GM23248 (cell line): ENCODE data around the gene DACH1. TPM values are rescaled to one million over a fixed set of nuclear protein-coding genes. Genes with fewer than 3 reads are reported as not detected.

Experiments used
- DNase-seq: peaks from one replicate; pipeline ENCODE4 v3.0.0-alpha.2; 2015
- H2AFZ ChIP-seq: fragments of 200-600 bp; sonication (generic); 2 replicates; pipeline ENCODE4 v1.6.1; 2016; ENCODE audit warnings: antibody characterized with exemption
- H3F3A ChIP-seq: fragments of 200-600 bp; sonication (generic); 2 replicates; pipeline ENCODE4 v1.6.1; 2016; ENCODE audit warnings: mild to moderate bottlenecking, antibody characterized with exemption, mixed run types; ENCODE audit not compliant: insufficient read depth
- H3K27ac ChIP-seq: fragments of 200-600 bp; sonication (generic); 2 replicates; pipeline ENCODE4 v1.5.1; 2016; ENCODE audit warnings: mild to moderate bottlenecking
- H3K27me3 ChIP-seq: fragments of 200-600 bp; sonication (generic); replicated peaks from 2 replicates; pipeline ENCODE4 v1.6.1; 2016; ENCODE audit warnings: mild to moderate bottlenecking; ENCODE audit not compliant: insufficient read depth
- H3K36me3 ChIP-seq: fragments of 200-600 bp; sonication (generic); 2 replicates; pipeline ENCODE4 v1.6.1; 2016; ENCODE audit warnings: low read depth, mild to moderate bottlenecking
- H3K4me1 ChIP-seq: fragments of 200-600 bp; sonication (generic); 2 replicates; pipeline ENCODE4 v1.6.1; 2016; ENCODE audit warnings: mild to moderate bottlenecking; ENCODE audit not compliant: insufficient read depth
- H3K4me2 ChIP-seq: fragments of 200-600 bp; sonication (generic); one replicate; pipeline ENCODE4 v1.6.1; 2016; ENCODE audit warnings: mild to moderate bottlenecking; ENCODE audit not compliant: unreplicated experiment
- H3K4me3 ChIP-seq: fragments of 200-600 bp; sonication (generic); 2 replicates; pipeline ENCODE4 v1.5.1; 2016; ENCODE audit warnings: mild to moderate bottlenecking
- H3K79me2 ChIP-seq: fragments of 200-600 bp; sonication (generic); 2 replicates; pipeline ENCODE4 v1.6.1; 2016; ENCODE audit warnings: mild to moderate bottlenecking; ENCODE audit not compliant: insufficient read depth
- H3K9ac ChIP-seq: fragments of 200-600 bp; sonication (generic); 2 replicates; pipeline ENCODE4 v1.6.1; 2016; ENCODE audit warnings: mild to moderate bottlenecking
- H3K9me2 ChIP-seq: fragments of 200-600 bp; sonication (generic); 2 replicates; pipeline ENCODE4 v1.6.1; 2016; ENCODE audit warnings: mixed run types, mild to moderate bottlenecking, moderate library complexity; ENCODE audit not compliant: insufficient read depth
- H3K9me3 ChIP-seq: fragments of 200-600 bp; sonication (generic); one replicate; pipeline ENCODE4 v1.6.1; 2017; ENCODE audit warnings: low read depth
- H4K20me1 ChIP-seq: fragments of 200-600 bp; sonication (generic); 2 replicates; pipeline ENCODE4 v1.6.0; 2016; ENCODE audit not compliant: insufficient read depth
- EZH2 ChIP-seq: fragments of 200-600 bp; sonication (generic); IDR thresholded peaks from 2 replicates; pipeline ENCODE4 v1.6.1; 2018; ENCODE audit warnings: antibody characterized with exemption, mild to moderate bottlenecking; ENCODE audit not compliant: insufficient read depth, poor library complexity, severe bottlenecking
- EZH2phosphoT487 ChIP-seq: fragments of 200-600 bp; sonication (generic); IDR thresholded peaks from 2 replicates; pipeline ENCODE4 v1.6.1; 2018; ENCODE audit warnings: antibody characterized with exemption, moderate library complexity, mild to moderate bottlenecking, low read depth; ENCODE audit not compliant: insufficient read depth
- WGBS, 2 experiments: methylation state at CpG; one replicate each; pipeline ENCODE4 v1.1.6; 2015 to 2017; ENCODE audit warnings: low lambda C conversion rate in 2 of 2, low coverage in 1 of 2; ENCODE audit errors: missing lambda C conversion rate in 2 of 2; 5-methylcytosine and 5-hydroxymethylcytosine counted together
- in situ Hi-C: fragments of 300-500 bp; cut with MboI; formaldehyde crosslinking; loops from 2 replicates; pipeline ENCODE4 v1.15.0; 2020
- polyA plus RNA-seq: library from polyadenylated mRNA; unstranded; fragments of >200 nt; fragmentation: Nextera tagmentation; extraction: Ambion mirVana; gene quantifications from 2 replicates; pipeline ENCODE4 v1.2.1, GENCODE V29; 2016
- total RNA-seq: library from RNA; depleted of rRNA; stranded (reverse); fragments of >200 nt; shearing (Covaris generic); gene quantifications from 2 replicates; pipeline ENCODE4 v1.2.3, GENCODE V29; 2014

Gene DACH1
- total and polyA plus RNA-seq, 2 experiments from 2014 or later: not detected

- H3K27ac ChIP-seq: no peak overlapping the region
Measured at GRCh38 chr13:71860547-71861138, 6.4 kb downstream of the DACH1 start.

GRCh38 chr13:71858647-71859046 is 8.4 kb downstream of the DACH1 start:
- H4K20me1 ChIP-seq: no peaks in the 10 kb centered on the region
- no peaks in the 10 kb centered on the region for H3K9me3 ChIP-seq
- H3K79me2 ChIP-seq: no peaks in the 10 kb centered on the region
- no peak overlapping the region for H2AFZ ChIP-seq
- in situ Hi-C loops: no loop called here
- no peak overlapping the region for H3K9ac ChIP-seq
- H3K27ac ChIP-seq: no peak overlapping the region
- 42 to 45% methylated on average over 1 of the region's 1 CpG for WGBS, 2 experiments
- no peaks in the 10 kb centered on the region for H3K4me1 ChIP-seq
- H3K4me2 ChIP-seq: no peak overlapping the region
- H3K9me2 ChIP-seq: no peaks in the 10 kb centered on the region
- H3K4me3 ChIP-seq: no peak overlapping the region
- TF ChIP-seq EZH2phosphoT487 (no peak), EZH2 (no peak)
- DNase-seq: no peak
- H3K36me3 ChIP-seq: no peaks in the 10 kb centered on the region
- no peaks in the 10 kb centered on the region for H3F3A ChIP-seq
- H3K27me3 ChIP-seq: peaks cover 7% of the 10 kb centered on the region

More at GRCh38 chr13:71860547-71861138, 6.4 kb downstream of the DACH1 start:
- no peak for DNase-seq
- Histone ChIP-seq H3K27me3 (peaks cover 21% of the 10 kb centered on the region), H2AFZ (no peak overlapping the region), H3K4me3 (no peak overlapping the region), H3F3A (no peaks in the 10 kb centered on the region), H3K4me2 (no peak overlapping the region), H4K20me1 (no peaks in the 10 kb centered on the region), H3K9me2 (no peaks in the 10 kb centered on the region), H3K79me2 (no peaks in the 10 kb centered on the region), H3K9ac (no peak overlapping the region), H3K36me3 (no peaks in the 10 kb centered on the region), H3K4me1 (no peaks in the 10 kb centered on the region), H3K9me3 (no peaks in the 10 kb centered on the region)
- in situ Hi-C loops: no loop called here
- no peak for TF ChIP-seq EZH2
- no peak for TF ChIP-seq EZH2phosphoT487
- 18 to 23% methylated on average over 3 of the region's 3 CpGs for WGBS, 2 experiments

DNA sequence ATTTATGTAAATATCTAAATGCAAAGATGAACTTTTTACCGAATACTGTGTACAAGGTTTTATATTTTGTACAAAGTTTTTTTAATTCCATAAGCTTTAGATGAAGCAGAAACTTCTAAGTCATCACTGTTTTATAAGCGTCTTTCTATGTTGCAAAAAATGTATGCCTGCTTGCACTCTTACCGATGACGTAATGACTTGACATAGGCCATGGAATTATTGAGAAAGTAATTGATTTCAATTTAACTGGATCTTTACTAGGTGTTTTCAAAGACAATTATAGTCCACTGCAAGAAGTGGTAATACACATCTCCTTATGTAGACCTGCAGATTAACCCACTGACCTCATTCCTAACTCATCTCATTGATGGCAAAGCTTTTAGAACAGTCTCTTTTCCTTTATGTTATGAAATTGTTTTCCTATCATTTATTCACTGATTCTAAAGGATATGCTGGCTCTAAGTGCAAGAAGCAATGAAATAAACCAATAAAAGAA is 10.4 kb downstream of the DACH1 start:
- DNase-seq: no peak
- no peaks in the 10 kb centered on the region for H3F3A ChIP-seq
- no peak overlapping the region for H3K27ac ChIP-seq
- H3K9me2 ChIP-seq: no peaks in the 10 kb centered on the region
- TF ChIP-seq EZH2phosphoT487 (no peak), EZH2 (no peak)
- no peak overlapping the region for H3K4me3 ChIP-seq
- no peaks in the 10 kb centered on the region for H3K4me1 ChIP-seq
- H3K36me3 ChIP-seq: no peaks in the 10 kb centered on the region
- no peak overlapping the region for H3K4me2 ChIP-seq
- H3K9ac ChIP-seq: no peak overlapping the region
- no peaks in the 10 kb centered on the region for H3K27me3 ChIP-seq
- no peaks in the 10 kb centered on the region for H3K79me2 ChIP-seq
- H4K20me1 ChIP-seq: no peaks in the 10 kb centered on the region
- H3K9me3 ChIP-seq: no peaks in the 10 kb centered on the region
- in situ Hi-C loops: no loop called here
- no peak overlapping the region for H2AFZ ChIP-seq
- 34 to 36% methylated on average over 4 of the region's 4 CpGs for WGBS, 2 experiments

DNA sequence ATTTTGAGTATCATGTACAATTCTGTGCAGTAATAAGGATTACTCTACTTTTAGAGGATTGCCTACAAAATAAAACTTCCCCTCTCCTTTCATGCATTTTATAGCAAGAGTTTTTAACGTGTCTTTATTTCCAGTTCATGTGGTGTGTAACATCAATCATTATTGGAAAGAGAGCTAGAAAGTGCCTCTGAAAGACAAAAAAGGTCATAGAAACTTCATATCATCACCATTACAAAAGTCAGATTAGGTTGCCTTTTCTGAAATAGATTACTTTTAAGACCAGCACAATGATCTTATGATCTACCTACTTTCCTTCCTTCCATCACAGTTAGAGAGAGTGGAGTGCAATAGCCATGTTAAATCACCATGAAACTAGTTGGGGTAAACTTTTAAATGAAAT is 12.6 kb downstream of the DACH1 start:
- H3K4me3 ChIP-seq: no peak overlapping the region
- TF ChIP-seq EZH2: no peak
- no peak for TF ChIP-seq EZH2phosphoT487
- WGBS, 2 experiments: 21% methylated on average over 1 of the region's 1 CpG
- H3K4me2 ChIP-seq: no peak overlapping the region
- H4K20me1 ChIP-seq: no peaks in the 10 kb centered on the region
- no peak overlapping the region for H3K9ac ChIP-seq
- in situ Hi-C loops: no loop called here
- H3K27ac ChIP-seq: no peak overlapping the region
- no peaks in the 10 kb centered on the region for H3K9me2 ChIP-seq
- no peaks in the 10 kb centered on the region for H3K9me3 ChIP-seq
- DNase-seq: no peak
- no peaks in the 10 kb centered on the region for H3F3A ChIP-seq
- no peaks in the 10 kb centered on the region for H3K36me3 ChIP-seq
- no peaks in the 10 kb centered on the region for H3K27me3 ChIP-seq
- no peaks in the 10 kb centered on the region for H3K79me2 ChIP-seq
- H3K4me1 ChIP-seq: no peaks in the 10 kb centered on the region
- H2AFZ ChIP-seq: no peak overlapping the region

- Histone ChIP-seq H3K4me1 (no peaks in the 10 kb centered on the region), H2AFZ (no peak overlapping the region), H3K4me3 (no peak overlapping the region), H3K9me3 (no peaks in the 10 kb centered on the region), H3K9ac (no peak overlapping the region), H3K4me2 (no peak overlapping the region), H3K27ac (no peak overlapping the region), H3K79me2 (no peaks in the 10 kb centered on the region), H3K36me3 (no peaks in the 10 kb centered on the region), H3K9me2 (no peaks in the 10 kb centered on the region), H4K20me1 (no peaks in the 10 kb centered on the region), H3K27me3 (no peaks in the 10 kb centered on the region), H3F3A (no peaks in the 10 kb centered on the region)
- in situ Hi-C loops: no loop called here
- WGBS, 2 experiments: 31 to 37% methylated on average over 3 of the region's 3 CpGs
- TF ChIP-seq EZH2 (no peak), EZH2phosphoT487 (no peak)
- no peak for DNase-seq
Measured at GRCh38 chr13:71853725-71854124, 13.3 kb downstream of the DACH1 start.
